H1 (cell line): ENCODE results near the gene CABP4. TPM values are rescaled to one million over a fixed set of nuclear protein-coding genes. Genes with fewer than 3 reads are reported as not detected.
A peak's percentile ranks its signal among the peaks of the same experiment; 100 is the strongest.

Experiments
- CTCF ChIA-PET: fragments of 300-600 bp; sonication (Branson Sonifier 250); formaldehyde crosslinking; loops from one replicate; lab custom pipeline; 2021; ENCODE audit not compliant: partially characterized antibody; lab: Charles Lee
- POLR2A ChIA-PET: fragments of 300-600 bp; sonication (Branson Sonifier 250); formaldehyde crosslinking; loops from one replicate; lab custom pipeline; 2021; ENCODE audit warnings: inconsistent platforms; ENCODE audit not compliant: partially characterized antibody; lab: Charles Lee
- DNase-seq, 2 experiments: peaks; one replicate each; pipeline versions ENCODE4 v3.0.0 to v3.0.0-alpha.2; 2010 to 2022; ENCODE audit warnings: low spot score in 2 of 2, low read depth in 1 of 2, mixed read lengths in 1 of 2
- FAIRE-seq: peaks from 2 replicates; lab custom pipeline; 2011; peaks lifted over from hg19 to GRCh38; lab: Jason Lieb, UNC
- H2AFZ ChIP-seq: 2 replicates; pipeline ENCODE4 v1.8.1; 2012; ENCODE audit warnings: low read length, inconsistent platforms
- H2AK5ac ChIP-seq: 2 replicates; pipeline ENCODE4 v1.6.1; 2013; ENCODE audit warnings: low read depth, low read length
- H2BK120ac ChIP-seq: replicated peaks from 2 replicates; pipeline ENCODE3; 2013; ENCODE audit warnings: low read depth, low read length, inconsistent platforms
- H2BK12ac ChIP-seq: 2 replicates; pipeline ENCODE4 v1.6.1; 2013; ENCODE audit warnings: low read depth, low read length
- H2BK15ac ChIP-seq: 2 replicates; pipeline ENCODE4 v1.6.1; 2013; ENCODE audit warnings: low read length
- H2BK20ac ChIP-seq: 2 replicates; pipeline ENCODE4 v1.6.1; 2013; ENCODE audit warnings: low read length
- H2BK5ac ChIP-seq: 2 replicates; pipeline ENCODE4 v1.6.1; 2013; ENCODE audit warnings: low read depth, low read length
- H3K14ac ChIP-seq: 2 replicates; pipeline ENCODE4 v1.6.1; 2013; ENCODE audit warnings: inconsistent platforms; ENCODE audit not compliant: insufficient read length
- H3K18ac ChIP-seq: 2 replicates; pipeline ENCODE4 v1.6.1; 2013; ENCODE audit warnings: low read length; ENCODE audit errors: extremely low read depth
- H3K23ac ChIP-seq: 2 replicates; pipeline ENCODE4 v1.6.1; 2013; ENCODE audit warnings: inconsistent platforms; ENCODE audit not compliant: insufficient read length
- H3K23me2 ChIP-seq: 2 replicates; pipeline ENCODE4 v1.6.1; 2013; ENCODE audit warnings: low read depth, low read length
- H3K27ac ChIP-seq: 2 replicates; pipeline ENCODE4 v1.6.1; 2011; ENCODE audit warnings: low read depth, low read length, inconsistent platforms
- H3K27me3 ChIP-seq, 4 experiments: replicated peaks in 1 of 4; 1 replicate in 1 of 4; 2 replicates in 3 of 4; pipeline versions ENCODE4 v1.6.1 to v1.8.1; 2011 to 2013; ENCODE audit warnings: low read length in 3 of 4, mild to moderate bottlenecking in 3 of 4, inconsistent platforms in 2 of 4, mixed read lengths in 2 of 4, moderate library complexity in 1 of 4; ENCODE audit not compliant: control insufficient read depth in 3 of 4, insufficient read depth in 3 of 4; ENCODE audit errors: extremely low read depth in 1 of 4
- H3K36me3 ChIP-seq, 4 experiments: 2 replicates each; pipeline versions ENCODE4 v1.6.1 to v1.8.1; 2011 to 2013; ENCODE audit warnings: mild to moderate bottlenecking in 4 of 4, low read length in 3 of 4, moderate library complexity in 2 of 4, control low read depth in 1 of 4, inconsistent platforms in 1 of 4; ENCODE audit not compliant: insufficient read depth in 4 of 4, control insufficient read depth in 2 of 4
- H3K4ac ChIP-seq: replicated peaks from 2 replicates; pipeline ENCODE3; 2013; ENCODE audit warnings: low read length, low read depth, mixed read lengths, inconsistent platforms; ENCODE audit not compliant: insufficient read length
- H3K4me1 ChIP-seq, 4 experiments: replicated peaks in 1 of 4; 1 replicate in 1 of 4; 2 replicates in 3 of 4; pipeline versions ENCODE4 v1.6.1 to v1.8.1; 2011 to 2013; ENCODE audit warnings: low read length in 3 of 4, inconsistent platforms in 2 of 4, mixed read lengths in 1 of 4; ENCODE audit not compliant: insufficient read depth in 4 of 4, control insufficient read depth in 3 of 4
- H3K4me2 ChIP-seq, 2 experiments: 2 replicates each; pipeline versions ENCODE4 v1.6.1 to v1.8.1; 2011 to 2013; ENCODE audit warnings: low read depth in 2 of 2, low read length in 2 of 2, control low read depth in 1 of 2, inconsistent platforms in 1 of 2, mild to moderate bottlenecking in 1 of 2; ENCODE audit not compliant: insufficient read depth in 1 of 2
- H3K4me3 ChIP-seq, 4 experiments: fragments of 200-600, 300-600 bp in 1 of 4; sonication (generic), shearing (Covaris generic), sonication (Bioruptor Twin) in 1 of 4; 2 replicates each; pipeline versions ENCODE4 v1.5.1 to v1.8.1; 2011 to 2016; ENCODE audit warnings: low read length in 4 of 4, low read depth in 3 of 4, control low read depth in 2 of 4, inconsistent platforms in 2 of 4, mild to moderate bottlenecking in 2 of 4, mixed read lengths in 1 of 4, moderate library complexity in 1 of 4; ENCODE audit not compliant: insufficient read depth in 2 of 4; ENCODE audit errors: extremely low read depth in 1 of 4
- H3K56ac ChIP-seq: replicated peaks from 2 replicates; pipeline ENCODE3; 2013; ENCODE audit warnings: low read depth, mild to moderate bottlenecking, mixed read lengths, low read length, inconsistent platforms; ENCODE audit not compliant: insufficient read length
- H3K79me1 ChIP-seq: 2 replicates; pipeline ENCODE4 v1.6.1; 2013; ENCODE audit warnings: low read depth, low read length, control low read depth
- H3K79me2 ChIP-seq, 2 experiments: 2 replicates each; pipeline versions ENCODE4 v1.6.1 to v1.8.1; 2012 to 2013; ENCODE audit warnings: low read length in 2 of 2, mild to moderate bottlenecking in 2 of 2, inconsistent platforms in 1 of 2; ENCODE audit not compliant: insufficient read depth in 2 of 2, control insufficient read depth in 1 of 2
- H3K9ac ChIP-seq, 4 experiments: replicated peaks in 1 of 4; 1 replicate in 1 of 4; 2 replicates in 3 of 4; pipeline versions ENCODE4 v1.6.1 to v1.8.1; 2011 to 2013; ENCODE audit warnings: low read depth in 3 of 4, low read length in 3 of 4, control low read depth in 2 of 4, mild to moderate bottlenecking in 2 of 4, moderate library complexity in 2 of 4, inconsistent platforms in 1 of 4; ENCODE audit errors: extremely low read depth in 1 of 4
- H3K9me3 ChIP-seq, 2 experiments: 2 replicates each; pipeline versions ENCODE4 v1.6.1 to v1.8.1; 2012 to 2013; ENCODE audit warnings: mild to moderate bottlenecking in 2 of 2, moderate library complexity in 2 of 2, control low read depth in 1 of 2, inconsistent platforms in 1 of 2, low read depth in 1 of 2, low read length in 1 of 2, mixed read lengths in 1 of 2; ENCODE audit not compliant: insufficient read depth in 2 of 2
- H4K20me1 ChIP-seq, 2 experiments: replicated peaks in 1 of 2; 2 replicates each; pipeline versions ENCODE3 to v1.8.1; 2011 to 2013; ENCODE audit warnings: inconsistent platforms in 2 of 2, low read length in 2 of 2, mild to moderate bottlenecking in 1 of 2; ENCODE audit not compliant: insufficient read depth in 2 of 2, control insufficient read depth in 1 of 2
- H4K5ac ChIP-seq: 2 replicates; pipeline ENCODE4 v1.6.1; 2013; ENCODE audit warnings: low read length, low read depth, mixed read lengths, inconsistent platforms; ENCODE audit not compliant: insufficient read length
- H4K8ac ChIP-seq: 2 replicates; pipeline ENCODE4 v1.8.0; 2013; ENCODE audit warnings: mild to moderate bottlenecking, moderate library complexity, low read length, inconsistent platforms; ENCODE audit not compliant: insufficient read depth; ENCODE audit errors: extremely low read depth
- H4K91ac ChIP-seq: replicated peaks from 2 replicates; pipeline ENCODE3; 2013; ENCODE audit warnings: low read length, mixed read lengths, inconsistent platforms; ENCODE audit not compliant: insufficient read length
- EGR1 ChIP-seq: IDR thresholded peaks from 2 replicates; pipeline ENCODE4 v1.6.1; 2011; ENCODE audit warnings: low read depth, low read length, borderline replicate concordance
- WGBS, 2 experiments: shearing (Covaris generic) in 1 of 2; methylation state at CpG; one replicate each; pipeline versions ENCODE4 v1.1.6 to v1.1.7; 2013 to 2015; ENCODE audit warnings: low lambda C conversion rate in 2 of 2, mixed read lengths in 2 of 2, inconsistent platforms in 1 of 2, low coverage in 1 of 2, missing lambda C conversion rate in 1 of 2; ENCODE audit not compliant: insufficient replicate concordance in 2 of 2, insufficient coverage in 1 of 2, insufficient read length in 1 of 2; ENCODE audit errors: extremely low coverage in 1 of 2, missing lambda C conversion rate in 1 of 2; 5-methylcytosine and 5-hydroxymethylcytosine counted together
- polyA plus RNA-seq, 7 experiments: library from polyadenylated mRNA; depleted of rRNA in 3 of 7; stranded (reverse) in 5 of 7; unstranded in 2 of 7; fragments of >200 nt in 5 of 7; fragments of 200-250 nt in 2 of 7; gene quantifications; 1 replicate in 5 of 7; 2 replicates in 1 of 7; 4 replicates in 1 of 7; pipeline versions ENCODE4 v1.2.1 to v1.2.3, GENCODE V29; 2011 to 2013; ENCODE audit warnings: missing spikeins in 2 of 7, mixed read lengths in 2 of 7
- total RNA-seq: library from RNA; stranded (reverse); fragmentation: NEBNext Ultra II Directional; extraction: Animal tissue kit (Norgen Biotek cat#: 25700); gene quantifications from 2 replicates; pipeline ENCODE4 v1.2.1, GENCODE V29; 2021
- TF ChIP-seq, protein P1 (sequence below): IDR thresholded peaks from 2 replicates; pipeline ENCODE4 v1.6.1; 2012; ENCODE audit warnings: inconsistent platforms

Gene CABP4
- total and polyA plus RNA-seq, 2 of the 8 experiments (the other 6 are each of a cell fraction or from before 2014, with no cell fraction given) = not detected

DNA sequence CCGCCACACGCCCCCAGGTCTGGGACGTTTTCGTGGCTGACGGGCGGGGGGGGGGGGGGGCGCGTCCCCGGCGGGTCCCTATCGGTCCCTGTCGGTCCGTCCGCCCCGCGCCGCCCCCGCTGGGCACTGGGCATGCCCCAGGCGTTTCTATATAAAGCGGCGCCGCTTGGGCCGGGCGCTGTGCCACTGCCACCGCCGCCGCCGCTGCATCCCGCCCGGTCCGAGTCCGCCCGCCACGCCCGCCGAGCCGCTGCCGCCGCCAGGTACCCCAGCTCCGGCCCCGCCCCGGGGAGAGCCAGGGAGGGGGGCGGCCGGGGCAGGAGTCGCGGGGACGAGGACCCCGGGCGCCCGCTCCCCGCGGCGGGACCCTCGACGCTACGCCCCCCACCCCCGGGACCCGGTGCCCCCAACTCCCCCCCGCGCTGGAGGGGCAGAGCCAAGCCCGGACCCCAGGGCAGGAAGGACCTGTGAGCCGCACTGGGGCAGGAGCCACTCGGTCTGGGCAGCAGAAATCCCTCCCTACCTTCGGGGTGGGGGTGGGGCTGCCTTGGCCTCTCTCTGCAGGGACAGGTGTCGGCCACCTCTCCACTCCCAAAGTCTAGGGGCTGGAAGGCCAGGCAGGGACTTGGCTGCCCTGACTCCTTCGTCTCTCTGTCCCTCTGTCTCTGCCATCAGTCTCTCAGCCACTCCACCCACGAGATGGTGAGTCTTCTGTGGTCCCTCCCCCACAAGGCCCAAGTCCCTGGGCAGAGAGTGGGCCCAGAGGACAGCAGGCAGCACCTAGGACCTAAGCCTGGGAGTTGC, 39.5 kb upstream of the CABP4 start, which contains the start of gene CARNS1:
Gene CARNS1 (plus strand): TSS at position 178 of the 804 bp plus-strand sequence. CDS start 522 bp downstream, at position 700.
- H3K36me3 ChIP-seq = no peaks in the 10 kb centered on the region
- H3K4me1 ChIP-seq = peaks cover 4 to 17% (median 11%) of the 10 kb centered on the region in 4 experiments
- 58% methylated on average over 2 of the region's 67 CpGs; no CpG with 5 or more reads in 1 of the 2 experiments for WGBS, 2 experiments
- H3K23ac ChIP-seq = no peak within 1 kb of the TSS
- H2BK5ac ChIP-seq = no peak within 1 kb of the TSS; the same call in 1 of the 2 replicates
- 0 out of 2 replicates have a peak within 1 kb of the TSS, but pooled peaks have one; percentile 68 for H2BK12ac ChIP-seq
- no peak within 1 kb of the TSS for H2BK120ac ChIP-seq
- no peaks in the 10 kb centered on the region for H3K79me2 ChIP-seq
- H2BK15ac ChIP-seq = peak within 1 kb of the TSS; percentile 99; the same call in 1 of the 2 replicates
- ChIA-PET POLR2A (interaction anchor here (0.9 to 10.2 kb wide), 7 partner anchors 10 to 65 kb away, joined by 3 to 104 read pairs (median 3); partner anchors contain the start of genes PTPRCAP, RAD9A and TBC1D10C), CTCF (interaction anchor here (1.4 to 1.8 kb wide), 3 partner anchors 9 to 64 kb away, joined by 4 to 5 read pairs (median 4); no protein-coding TSS in a partner anchor)
- no peak within 1 kb of the TSS for H3K14ac ChIP-seq
- peaks cover 0 to 3% of the 10 kb centered on the region in 2 experiments for H4K20me1 ChIP-seq
- peak within 1 kb of the TSS; percentile 39 to 67 (median 45) for H3K4me3 ChIP-seq
- no peak within 1 kb of the TSS; a peak in 1 of 7 replicates for H3K9ac ChIP-seq
- H3K56ac ChIP-seq = no peak within 1 kb of the TSS
- H3K27me3 ChIP-seq = peaks cover 0 to 23% (median 10%) of the 10 kb centered on the region in 4 experiments; a peak in 5 of 7 replicates
- H2AFZ ChIP-seq = 0 out of 2 replicates have a peak within 1 kb of the TSS, but pooled peaks have one; percentile 80
- H3K4me2 ChIP-seq = peak within 1 kb of the TSS; percentile 86 to 92
- peak within 1 kb of the TSS; percentile 46 for H3K4ac ChIP-seq
- no peak within 1 kb of the TSS; the same call in none of the 2 replicates for H4K8ac ChIP-seq
- no peaks in the 10 kb centered on the region for H3K79me1 ChIP-seq
- peaks cover 7% of the 10 kb centered on the region; the same call in 1 of the 2 replicates for H3K23me2 ChIP-seq
- H3K18ac ChIP-seq = peak within 1 kb of the TSS; percentile 73; the same call in 1 of the 2 replicates
- no peak within 1 kb of the TSS for H3K27ac ChIP-seq
- FAIRE-seq (no peak), DNase-seq (no peak)
- H2BK20ac ChIP-seq = peak within 1 kb of the TSS; percentile 48; the same call in 1 of the 2 replicates
- H2AK5ac ChIP-seq = peak within 1 kb of the TSS; percentile 93; the same call in 1 of the 2 replicates
- H4K5ac ChIP-seq = no peak within 1 kb of the TSS
- no peaks in the 10 kb centered on the region for H3K9me3 ChIP-seq
- H4K91ac ChIP-seq = no peak within 1 kb of the TSS
- TF ChIP-seq, protein P1, sequence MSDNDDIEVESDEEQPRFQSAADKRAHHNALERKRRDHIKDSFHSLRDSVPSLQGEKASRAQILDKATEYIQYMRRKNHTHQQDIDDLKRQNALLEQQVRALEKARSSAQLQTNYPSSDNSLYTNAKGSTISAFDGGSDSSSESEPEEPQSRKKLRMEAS = no peak; the same call in 1 of the 2 replicates
- TF ChIP-seq EGR1 = no peak
